ENCODE results near the gene GLT6D1. TPM values are rescaled to one million over a fixed set of nuclear protein-coding genes. Genes with fewer than 3 reads are reported as not detected.

Gene GLT6D1
- total RNA-seq, 2 donors from 2014 or later, result not detected

DNA sequence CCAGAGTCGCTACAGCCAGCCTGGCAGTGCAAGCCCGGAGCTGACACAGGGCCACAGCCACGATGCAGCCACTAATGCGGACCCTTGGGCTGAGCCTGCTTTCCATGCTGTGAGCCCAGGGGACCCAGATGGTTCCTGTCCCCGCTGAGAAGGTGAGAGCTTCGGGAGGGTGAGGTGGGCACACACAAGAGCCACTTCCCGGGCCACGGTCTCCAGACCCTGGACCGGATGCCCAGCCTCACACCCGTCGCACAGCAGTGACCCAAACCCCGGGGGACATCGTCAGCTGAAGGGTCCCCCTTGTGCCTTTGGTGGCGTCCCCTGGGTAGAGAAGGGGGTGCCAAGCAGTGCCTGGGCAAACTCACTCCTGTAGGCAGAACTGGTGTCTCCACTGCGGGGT, 64.4 kb downstream of the GLT6D1 start:
- DNase-seq (ENCODE audit: low spot score), result no peak
- Mint-ChIP-seq H3K4me1 (ENCODE audit: low read depth in 2 of 2) (no peaks in the 10 kb centered on the region), H3K4me3 (no peak overlapping the region)

DNA sequence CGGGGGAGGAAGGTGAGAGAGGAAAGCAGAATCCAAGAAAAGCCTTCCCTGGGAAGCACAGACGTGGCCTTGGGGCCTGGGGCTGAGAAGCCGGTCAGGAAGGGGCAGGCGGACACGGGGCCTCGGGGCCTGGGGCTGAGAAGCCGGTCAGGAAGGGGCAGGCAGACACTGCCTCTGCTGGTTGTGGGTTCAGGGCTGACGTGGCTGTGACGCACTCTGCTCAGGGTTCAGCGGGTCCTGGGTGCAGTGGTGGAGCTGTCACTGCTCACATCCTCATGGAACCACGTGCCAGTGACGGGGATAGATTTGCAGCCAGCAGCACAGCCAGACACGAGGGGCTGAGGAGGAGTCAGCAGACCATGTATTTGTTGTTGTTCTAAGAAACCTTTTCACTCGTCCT, 65.0 kb downstream of the GLT6D1 start:
- ATAC-seq, result peak in 1 of 2 donors; percentile 41
- no peak overlapping the region for H3K27ac Mint-ChIP-seq
- H3K4me3 Mint-ChIP-seq, result no peak overlapping the region
- H3K4me1 Mint-ChIP-seq (ENCODE audit: low read depth in 2 of 2), result no peaks in the 10 kb centered on the region
- H3K9me3 Mint-ChIP-seq, result no peaks in the 10 kb centered on the region
- H3K27me3 Mint-ChIP-seq, result peaks cover 3 to 6% of the 10 kb centered on the region in 2 donors
- no peaks in the 10 kb centered on the region for H3K36me3 Mint-ChIP-seq
- no peak for DNase-seq (ENCODE audit: low spot score)

More for the DNA sequence above, 64.4 kb downstream of the GLT6D1 start:
- H3K36me3 Mint-ChIP-seq, result no peaks in the 10 kb centered on the region
- H3K27ac Mint-ChIP-seq, result no peak overlapping the region
- H3K9me3 Mint-ChIP-seq, result no peaks in the 10 kb centered on the region
- ATAC-seq, result peak; percentile 20 to 31
- H3K27me3 Mint-ChIP-seq, result peaks cover 0 to 3% of the 10 kb centered on the region in 2 donors

Other genes starting within 250 kb of the GLT6D1 start
- 1 to 10 TPM; 3.7 to 7.7 TPM for gene PPP1R26, start 159.8 kb downstream of the GLT6D1 start, total RNA-seq
- gene MRPS2, start 138.9 kb downstream of the GLT6D1 start, total RNA-seq, result 10 to 100 TPM; 38.2 to 78.3 TPM
- not detected for gene LCN1, start 118.1 kb downstream of the GLT6D1 start, total RNA-seq
- gene OBP2A, start 93.4 kb downstream of the GLT6D1 start, total RNA-seq, result not detected
- gene PAEP, start 77.8 kb downstream of the GLT6D1 start, total RNA-seq, result not detected
- not detected for gene LCN9, start 23.8 kb upstream of the GLT6D1 start, total RNA-seq
- not detected for gene SOHLH1, start 59.9 kb upstream of the GLT6D1 start, total RNA-seq
- not detected for gene KCNT1, start 62.6 kb upstream of the GLT6D1 start, total RNA-seq

All from natural killer cell treated with Interleukin-12 subunit alpha and Interleukin-12 subunit beta and Interleukin-15 and Interleukin-18, amount 100 ng/mL, for 72 hours (primary cell).